WTC11 (cell line): Measurements from ENCODE around the gene RGMA. TPM values are rescaled to one million over a fixed set of nuclear protein-coding genes. Genes with fewer than 3 reads are reported as not detected.
A peak's percentile ranks its signal among the peaks of the same experiment; 100 is the strongest.

Experiments
- ATAC-seq: fragments of 200-7000 bp; cut with Tn5 transposase; 2 replicates; pipeline ENCODE4 v1.10.0; 2021; ENCODE audit warnings: mild to moderate bottlenecking, moderate library complexity
- CTCF ChIA-PET: fragments of 300-600 bp; sonication (Branson Sonifier 250); formaldehyde crosslinking; loops from one replicate; lab custom pipeline; 2021; ENCODE audit warnings: antibody characterized with exemption; lab: Charles Lee
- POLR2A ChIA-PET: fragments of 350-600 bp; sonication (Branson Sonifier 250); formaldehyde crosslinking; loops from one replicate; lab custom pipeline; 2021; ENCODE audit warnings: antibody characterized with exemption; lab: Charles Lee
- DNase-seq: peaks from one replicate; pipeline ENCODE4 v3.0.0; 2021; ENCODE audit warnings: low spot score
- H3K27ac Mint-ChIP-seq: 2 replicates; pipeline ENCODE4 v1.8.0; 2021; ENCODE audit warnings: mixed read lengths
- H3K27me3 Mint-ChIP-seq: 2 replicates; pipeline ENCODE4 v1.8.0; 2021; ENCODE audit warnings: low read depth, mild to moderate bottlenecking, moderate library complexity, mixed read lengths
- H3K36me3 Mint-ChIP-seq: 2 replicates; pipeline ENCODE4 v1.8.0; 2021; ENCODE audit warnings: mixed read lengths
- H3K4me1 Mint-ChIP-seq: 2 replicates; pipeline ENCODE4 v1.8.0; 2022; ENCODE audit warnings: mixed read lengths
- H3K4me3 Mint-ChIP-seq: 2 replicates; pipeline ENCODE4 v1.8.0; 2021; ENCODE audit warnings: mild to moderate bottlenecking, moderate library complexity, mixed read lengths
- H3K9me3 Mint-ChIP-seq: 2 replicates; pipeline ENCODE4 v1.8.0; 2021; ENCODE audit warnings: mixed read lengths
- ATF2 ChIP-seq: sonication (generic); formaldehyde crosslinking; IDR thresholded peaks from 2 replicates; pipeline ENCODE4 v1.8.1; 2022; ENCODE audit warnings: low read depth, missing genetic modification reagents, borderline replicate concordance
- CBFB ChIP-seq: sonication (generic); formaldehyde crosslinking; IDR thresholded peaks from 2 replicates; pipeline ENCODE4 v1.8.1; 2022; ENCODE audit warnings: mild to moderate bottlenecking, low read depth, missing genetic modification reagents
- CDX4 ChIP-seq: fragments of 250-450 bp; sonication (Bioruptor Pico); IDR thresholded peaks from 2 replicates; pipeline ENCODE4 v1.9.0; 2021; ENCODE audit warnings: moderate library complexity, mild to moderate bottlenecking, inconsistent platforms, borderline replicate concordance
- CREB1 ChIP-seq: sonication (generic); formaldehyde crosslinking; IDR thresholded peaks from 2 replicates; pipeline ENCODE4 v1.8.0; 2023; ENCODE audit warnings: mild to moderate bottlenecking, missing genetic modification reagents
- FOXP4 ChIP-seq: sonication (generic); formaldehyde crosslinking; IDR thresholded peaks from 2 replicates; pipeline ENCODE4 v1.8.0; 2022; ENCODE audit warnings: mild to moderate bottlenecking, missing genetic modification reagents
- IRF2 ChIP-seq: sonication (generic); formaldehyde crosslinking; IDR thresholded peaks from 2 replicates; pipeline ENCODE4 v1.8.0; 2022; ENCODE audit warnings: low read depth, missing genetic modification reagents, borderline replicate concordance
- MLX ChIP-seq: sonication (generic); formaldehyde crosslinking; IDR thresholded peaks from 2 replicates; pipeline ENCODE4 v1.8.1; 2023; ENCODE audit warnings: mild to moderate bottlenecking, missing genetic modification reagents, moderate library complexity
- NR1H2 ChIP-seq: sonication (generic); formaldehyde crosslinking; IDR thresholded peaks from 2 replicates; pipeline ENCODE4 v1.9.0; 2021; ENCODE audit warnings: mild to moderate bottlenecking, moderate library complexity, missing genetic modification reagents
- OVOL2 ChIP-seq: fragments of 250-450 bp; sonication (Bioruptor Pico); IDR thresholded peaks from 2 replicates; pipeline ENCODE4 v1.9.0; 2021; ENCODE audit warnings: mild to moderate bottlenecking, borderline replicate concordance
- RELA ChIP-seq: sonication (generic); formaldehyde crosslinking; IDR thresholded peaks from 2 replicates; pipeline ENCODE4 v1.8.1; 2022; ENCODE audit warnings: missing genetic modification reagents, mild to moderate bottlenecking, borderline replicate concordance
- RORB ChIP-seq: fragments of 250-450 bp; sonication (Bioruptor Pico); IDR thresholded peaks from 2 replicates; pipeline ENCODE4 v1.9.0; 2021; ENCODE audit warnings: mild to moderate bottlenecking
- SMAD4 ChIP-seq: sonication (generic); formaldehyde crosslinking; IDR thresholded peaks from 2 replicates; pipeline ENCODE4 v1.8.0; 2022; ENCODE audit warnings: mild to moderate bottlenecking, missing genetic modification reagents
- SOX15 ChIP-seq: fragments of 250-450 bp; sonication (Bioruptor Pico); IDR thresholded peaks from 2 replicates; pipeline ENCODE4 v1.9.0; 2021; ENCODE audit warnings: mild to moderate bottlenecking
- TCF7 ChIP-seq: sonication (generic); formaldehyde crosslinking; IDR thresholded peaks from 2 replicates; pipeline ENCODE4 v1.8.0; 2022; ENCODE audit warnings: mild to moderate bottlenecking, low read depth, missing genetic modification reagents, moderate library complexity
- TEAD1 ChIP-seq: sonication (generic); formaldehyde crosslinking; IDR thresholded peaks from 2 replicates; pipeline ENCODE4 v1.8.0; 2022; ENCODE audit warnings: mild to moderate bottlenecking, missing genetic modification reagents
- ZBTB43 ChIP-seq: sonication (generic); formaldehyde crosslinking; IDR thresholded peaks from 2 replicates; pipeline ENCODE4 v1.8.1; 2023; ENCODE audit warnings: mild to moderate bottlenecking, missing genetic modification reagents
- ZNF121 ChIP-seq: sonication (generic); formaldehyde crosslinking; IDR thresholded peaks from 2 replicates; pipeline ENCODE4 v1.8.0; 2023; ENCODE audit warnings: missing genetic modification reagents
- ZNF138 ChIP-seq: sonication (generic); formaldehyde crosslinking; conservative IDR thresholded peaks from 2 replicates; pipeline ENCODE4 v1.8.1; 2022; ENCODE audit warnings: mild to moderate bottlenecking, moderate library complexity, missing genetic modification reagents
- ZNF219 ChIP-seq: sonication (generic); formaldehyde crosslinking; IDR thresholded peaks from 2 replicates; pipeline ENCODE4 v1.8.0; 2023; ENCODE audit warnings: missing genetic modification reagents, mild to moderate bottlenecking, borderline replicate concordance
- ZNF396 ChIP-seq: fragments of 250-450 bp; sonication (Bioruptor Pico); IDR thresholded peaks from 2 replicates; pipeline ENCODE4 v1.8.0; 2021; ENCODE audit warnings: mild to moderate bottlenecking, moderate library complexity, borderline replicate concordance
- ZNF532 ChIP-seq: fragments of 250-450 bp; sonication (Bioruptor Pico); IDR thresholded peaks from 2 replicates; pipeline ENCODE4 v1.9.0; 2021; ENCODE audit warnings: mild to moderate bottlenecking, borderline replicate concordance
- total RNA-seq: library from RNA; stranded (reverse); gene quantifications from 3 replicates; pipeline ENCODE4 v1.2.3, GENCODE V29; 2021

RGMA gene
- total RNA-seq, 1 experiment from 2014 or later = 47.2 TPM

GRCh38 chr15:93041159-93041547, 47.9 kb downstream of the RGMA start:
- ChIA-PET CTCF (interaction anchor here (1.0 to 2.3 kb wide), 7 partner anchors 11 to 1079 kb away, joined by 3 to 15 read pairs (median 4); no protein-coding TSS in a partner anchor), POLR2A (no interaction called here)
- H3K4me1 Mint-ChIP-seq = peaks cover 10% of the 10 kb centered on the region; the same call in 1 of the 2 replicates
- H3K27ac Mint-ChIP-seq = no peak overlapping the region
- no peak overlapping the region for H3K4me3 Mint-ChIP-seq
- peaks cover 9% of the 10 kb centered on the region for H3K9me3 Mint-ChIP-seq
- H3K27me3 Mint-ChIP-seq = no peaks in the 10 kb centered on the region
- peaks cover 27% of the 10 kb centered on the region for H3K36me3 Mint-ChIP-seq
- no peak for TF ChIP-seq RORB (CRISPR knock-in tag)
- TF ChIP-seq NR1H2 = no peak
- TF ChIP-seq SMAD4 = no peak
- TF ChIP-seq CREB1 (CRISPR knock-in tag) = no peak
- no peak for TF ChIP-seq ATF2 (CRISPR knock-in tag)
- TF ChIP-seq OVOL2 = no peak
- TF ChIP-seq IRF2 (CRISPR knock-in tag) = no peak
- TF ChIP-seq CBFB (CRISPR knock-in tag) = no peak
- TF ChIP-seq TCF7 (CRISPR knock-in tag) = no peak
- TF ChIP-seq SOX15 (CRISPR knock-in tag) = no peak
- TF ChIP-seq MLX (CRISPR knock-in tag) = no peak
- no peak for TF ChIP-seq ZNF532
- no peak for TF ChIP-seq RELA
- no peak for TF ChIP-seq ZNF396
- no peak for TF ChIP-seq ZNF138
- TF ChIP-seq ZNF121 (CRISPR knock-in tag) = no peak
- no peak for TF ChIP-seq FOXP4
- TF ChIP-seq TEAD1 (CRISPR knock-in tag) = no peak
- peak; percentile 56 for ATAC-seq
- DNase-seq = peak; percentile 9

- DNase-seq (peak; percentile 6), ATAC-seq (no peak)
- H3K27me3 Mint-ChIP-seq = no peaks in the 10 kb centered on the region
- H3K4me3 Mint-ChIP-seq = no peak overlapping the region
- ChIA-PET POLR2A (no interaction called here), CTCF (interaction anchor here (1.0 to 2.3 kb wide), 8 partner anchors 11 to 1080 kb away, joined by 3 to 15 read pairs (median 4); no protein-coding TSS in a partner anchor)
- no peak overlapping the region for H3K27ac Mint-ChIP-seq
- peaks cover 21% of the 10 kb centered on the region for H3K36me3 Mint-ChIP-seq
- H3K9me3 Mint-ChIP-seq = peaks cover 5% of the 10 kb centered on the region
- peaks cover 15% of the 10 kb centered on the region for H3K4me1 Mint-ChIP-seq
- TF ChIP-seq ZNF219 (CRISPR knock-in tag) = no peak
- no peak for TF ChIP-seq CDX4
- no peak for TF ChIP-seq ATF2 (CRISPR knock-in tag)
- TF ChIP-seq OVOL2 = no peak
- no peak for TF ChIP-seq SMAD4
- no peak for TF ChIP-seq ZBTB43
- TF ChIP-seq NR1H2 = no peak
Measured at GRCh38 chr15:93040288-93041158, 48.5 kb downstream of the RGMA start.
